ENCODE data around the gene CPLX1.

CPLX1 gene

DNA sequence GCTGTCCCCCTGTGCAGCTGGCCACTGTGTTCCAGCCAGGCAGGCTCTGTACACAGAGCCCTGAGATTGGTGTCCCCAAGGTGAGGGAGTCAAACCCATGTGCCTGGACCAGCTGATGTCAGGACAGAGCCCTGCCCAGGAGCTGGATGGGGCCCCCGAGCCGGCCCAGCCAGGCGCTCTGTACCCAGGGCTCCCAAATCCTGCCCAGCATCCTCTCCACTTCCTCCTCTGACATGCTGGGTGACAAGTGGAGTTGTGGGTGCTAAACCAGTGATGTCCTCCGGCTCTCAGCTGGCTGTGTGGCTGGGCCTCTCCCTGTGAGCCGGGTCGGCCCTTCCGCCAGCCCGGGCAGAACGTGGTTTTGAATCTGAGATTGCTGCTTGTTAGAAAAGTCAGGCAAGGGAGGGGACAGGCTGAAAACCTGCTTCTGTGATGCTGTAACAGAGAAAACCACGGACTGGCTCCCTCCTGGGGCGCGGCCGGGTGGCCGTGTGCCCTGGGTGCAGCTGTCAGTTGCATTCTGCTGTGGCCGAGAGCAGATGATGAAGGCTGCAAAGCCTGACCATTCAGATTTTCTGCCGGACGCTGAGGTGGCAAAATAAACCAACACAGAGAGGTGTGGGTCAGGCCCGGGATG is 7.9 kb upstream of the CPLX1 start:
- no peak overlapping the region for H3K4me3 Mint-ChIP-seq
- no peak overlapping the region for H3K27ac Mint-ChIP-seq
- H3K9me3 Mint-ChIP-seq = peaks cover 12% of the 10 kb centered on the region
- no peaks in the 10 kb centered on the region for H3K4me1 Mint-ChIP-seq
- TF ChIP-seq, protein P1, sequence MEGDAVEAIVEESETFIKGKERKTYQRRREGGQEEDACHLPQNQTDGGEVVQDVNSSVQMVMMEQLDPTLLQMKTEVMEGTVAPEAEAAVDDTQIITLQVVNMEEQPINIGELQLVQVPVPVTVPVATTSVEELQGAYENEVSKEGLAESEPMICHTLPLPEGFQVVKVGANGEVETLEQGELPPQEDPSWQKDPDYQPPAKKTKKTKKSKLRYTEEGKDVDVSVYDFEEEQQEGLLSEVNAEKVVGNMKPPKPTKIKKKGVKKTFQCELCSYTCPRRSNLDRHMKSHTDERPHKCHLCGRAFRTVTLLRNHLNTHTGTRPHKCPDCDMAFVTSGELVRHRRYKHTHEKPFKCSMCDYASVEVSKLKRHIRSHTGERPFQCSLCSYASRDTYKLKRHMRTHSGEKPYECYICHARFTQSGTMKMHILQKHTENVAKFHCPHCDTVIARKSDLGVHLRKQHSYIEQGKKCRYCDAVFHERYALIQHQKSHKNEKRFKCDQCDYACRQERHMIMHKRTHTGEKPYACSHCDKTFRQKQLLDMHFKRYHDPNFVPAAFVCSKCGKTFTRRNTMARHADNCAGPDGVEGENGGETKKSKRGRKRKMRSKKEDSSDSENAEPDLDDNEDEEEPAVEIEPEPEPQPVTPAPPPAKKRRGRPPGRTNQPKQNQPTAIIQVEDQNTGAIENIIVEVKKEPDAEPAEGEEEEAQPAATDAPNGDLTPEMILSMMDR (IDR thresholded peaks at IDR 0.05) = no peak
- H3K36me3 Mint-ChIP-seq (ENCODE audit: low read depth) = no peaks in the 10 kb centered on the region
- no peak for DNase-seq
- H3K27me3 Mint-ChIP-seq (ENCODE audit: low read depth, poor library complexity) = peaks cover 9% of the 10 kb centered on the region

DNA sequence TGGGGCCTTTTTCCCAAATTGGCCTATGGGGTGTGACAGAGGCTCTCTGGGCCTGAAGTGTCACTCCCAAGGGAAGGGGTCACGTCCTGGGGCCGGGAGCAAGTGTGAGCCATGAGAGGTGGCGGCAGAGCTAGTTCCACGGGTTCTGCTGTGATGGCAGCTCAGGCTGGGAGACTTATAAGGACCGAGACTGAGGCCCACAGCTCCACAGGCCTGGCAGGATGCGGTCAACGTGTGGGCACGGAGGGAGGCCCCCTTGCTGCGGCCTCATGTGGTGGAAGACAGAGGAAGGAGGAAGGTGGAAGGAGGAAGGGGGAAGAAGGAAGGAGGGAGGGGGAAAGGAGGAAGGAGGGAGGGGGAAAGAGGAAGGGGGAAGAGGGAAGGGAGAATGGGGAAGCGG is 7.2 kb upstream of the CPLX1 start:
- Mint-ChIP-seq H3K27me3 (ENCODE audit: low read depth, poor library complexity) (peaks cover 15% of the 10 kb centered on the region), H3K4me3 (no peak overlapping the region), H3K36me3 (ENCODE audit: low read depth) (no peaks in the 10 kb centered on the region), H3K4me1 (peaks cover 3% of the 10 kb centered on the region), H3K27ac (no peak overlapping the region), H3K9me3 (peaks cover 9% of the 10 kb centered on the region)
- TF ChIP-seq, protein P1 (IDR thresholded peaks at IDR 0.05) = no peak
- DNase-seq = no peak

DNA sequence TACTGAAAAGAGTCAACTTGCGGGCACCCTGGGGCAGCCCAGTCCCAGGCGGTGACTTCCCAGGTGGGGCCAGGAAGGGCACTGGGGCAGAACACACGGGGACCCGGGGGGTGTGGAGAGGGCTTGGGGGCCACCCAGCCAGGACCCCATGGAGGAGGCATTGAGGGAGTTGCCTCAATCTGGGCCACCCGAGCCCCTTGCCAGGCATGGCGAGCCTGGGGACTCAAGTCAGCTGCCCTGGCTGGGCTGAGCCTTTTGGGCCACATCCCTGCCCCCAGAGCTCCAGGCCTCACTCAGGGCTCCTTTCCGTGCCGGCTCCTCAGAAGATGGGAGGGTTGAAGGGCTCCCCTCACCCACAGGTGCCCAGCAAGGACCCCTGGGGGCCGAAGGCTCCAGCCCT is 6.6 kb upstream of the CPLX1 start:
- Mint-ChIP-seq H3K4me3 (no peak overlapping the region), H3K27ac (no peak overlapping the region), H3K27me3 (ENCODE audit: low read depth, poor library complexity) (peaks cover 21% of the 10 kb centered on the region), H3K4me1 (peaks cover 7% of the 10 kb centered on the region), H3K36me3 (ENCODE audit: low read depth) (no peaks in the 10 kb centered on the region), H3K9me3 (peaks cover 3% of the 10 kb centered on the region)
- TF ChIP-seq, protein P1 (IDR thresholded peaks at IDR 0.05) = no peak
- no peak for DNase-seq

DNA sequence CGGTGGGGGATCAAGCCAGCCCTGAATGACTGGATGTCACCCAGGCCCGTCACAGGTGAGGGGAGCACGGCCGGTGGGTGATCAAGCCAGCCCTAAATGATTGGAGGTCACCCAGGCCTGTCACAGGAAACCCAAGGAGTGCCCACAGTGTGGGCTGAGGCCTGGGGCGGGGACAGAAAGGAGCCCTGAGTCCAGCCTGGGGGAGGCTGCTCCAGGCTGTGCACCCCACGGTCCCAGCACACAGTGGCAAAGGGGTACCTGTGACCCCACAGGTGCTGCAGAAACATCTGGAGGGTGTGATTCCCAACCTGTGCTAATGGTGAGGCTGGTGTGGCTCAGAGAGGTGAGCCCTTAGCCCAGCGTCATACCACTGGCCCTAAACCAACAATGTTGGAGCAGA is 6.2 kb upstream of the CPLX1 start:
- no peak overlapping the region for H3K27ac Mint-ChIP-seq

DNA sequence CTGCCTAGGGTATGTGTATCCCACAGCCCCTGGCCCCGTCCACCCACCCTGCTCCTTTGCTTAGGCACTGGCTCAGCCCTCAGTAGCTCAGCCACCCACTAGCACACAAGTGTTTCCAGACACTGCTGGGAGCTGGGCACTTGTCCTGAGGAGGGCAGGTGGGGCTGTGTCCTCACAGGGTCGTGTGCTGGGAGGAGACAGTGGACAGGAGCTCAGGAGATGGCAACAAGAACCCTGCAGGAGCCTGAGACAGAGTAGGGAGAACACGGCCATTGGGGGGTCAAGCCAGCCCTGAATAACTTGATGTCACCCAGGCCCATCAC is 5.5 kb upstream of the CPLX1 start:
- H3K36me3 Mint-ChIP-seq (ENCODE audit: low read depth) = no peaks in the 10 kb centered on the region
- H3K9me3 Mint-ChIP-seq = no peaks in the 10 kb centered on the region
- H3K4me1 Mint-ChIP-seq = peaks cover 7% of the 10 kb centered on the region
- no peak for DNase-seq
- TF ChIP-seq, protein P1 (IDR thresholded peaks at IDR 0.05) = no peak
- no peak overlapping the region for H3K27ac Mint-ChIP-seq
- no peak overlapping the region for H3K4me3 Mint-ChIP-seq
- H3K27me3 Mint-ChIP-seq (ENCODE audit: low read depth, poor library complexity) = peaks cover 25% of the 10 kb centered on the region

More for the DNA sequence above, 6.2 kb upstream of the CPLX1 start:
- Mint-ChIP-seq H3K27me3 (ENCODE audit: low read depth, poor library complexity) (peaks cover 25% of the 10 kb centered on the region), H3K9me3 (no peaks in the 10 kb centered on the region), H3K4me1 (peaks cover 7% of the 10 kb centered on the region), H3K4me3 (no peak overlapping the region), H3K36me3 (ENCODE audit: low read depth) (no peaks in the 10 kb centered on the region)
- no peak for DNase-seq
- TF ChIP-seq, protein P1 (IDR thresholded peaks at IDR 0.05) = no peak
